GM19452 (cell line): Measurements from ENCODE around the gene C1orf35.
"Not testable (repeated sequence)": the region's sequence is repeated elsewhere in the genome, so short reads cannot be mapped to it uniquely, and the experiment has no call there.

Source experiments
- ATAC-seq: cut with Tn5 transposase; IDR thresholded peaks from one replicate; pipeline ENCODE4 v1.9.1; 2021; ENCODE audit not compliant: unreplicated experiment

C1orf35 gene

DNA sequence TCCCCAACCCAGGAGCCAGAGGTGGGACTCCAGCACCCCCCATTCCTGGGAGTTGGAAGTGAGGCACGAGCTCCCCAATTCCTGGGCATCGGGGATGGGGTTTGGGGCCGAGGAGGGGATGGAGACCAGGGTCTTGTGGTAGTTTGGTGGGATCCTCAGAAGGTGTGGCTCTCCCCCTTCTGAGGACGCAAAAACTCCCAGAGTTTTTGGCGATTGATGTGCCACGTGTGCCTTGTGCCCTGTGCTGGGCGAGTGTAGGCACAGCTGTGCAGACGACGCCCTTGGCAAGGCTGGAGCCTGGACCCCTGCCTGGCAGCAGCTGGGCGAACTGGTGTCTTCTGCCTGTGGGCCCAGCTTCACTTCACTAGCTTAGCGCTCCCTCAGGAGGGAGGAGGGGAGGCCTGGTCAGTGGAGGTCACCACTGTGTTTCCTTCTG, 39.6 kb upstream of the C1orf35 start:
- no peak for ATAC-seq

DNA sequence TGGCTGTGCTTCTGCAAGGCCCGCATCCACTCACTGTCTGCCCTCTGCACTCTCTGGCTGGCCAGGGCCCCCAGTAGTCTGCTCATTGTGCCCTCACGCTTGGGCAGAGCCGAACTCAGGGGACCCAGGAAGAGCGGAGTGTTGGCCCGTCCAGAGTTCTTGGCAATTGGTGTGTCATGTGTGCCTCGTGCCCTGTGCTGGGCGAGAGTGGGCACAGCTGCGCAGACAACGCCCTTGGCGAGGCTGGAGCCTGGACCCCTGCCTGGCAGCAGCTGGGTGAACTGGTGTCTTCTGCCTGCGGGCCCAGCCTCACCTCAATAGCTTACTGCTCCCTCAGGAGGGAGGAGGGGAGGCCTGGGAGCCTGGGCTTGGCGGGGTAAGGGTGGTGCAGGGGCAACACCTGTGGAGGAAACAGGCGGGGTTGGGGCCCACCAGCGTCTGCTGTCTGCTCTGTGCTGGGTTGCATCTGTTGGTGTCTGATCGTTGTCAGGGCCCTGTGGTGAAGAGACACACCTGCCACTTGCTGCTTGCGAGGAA, 39.1 kb upstream of the C1orf35 start:
- ATAC-seq: no peak

DNA sequence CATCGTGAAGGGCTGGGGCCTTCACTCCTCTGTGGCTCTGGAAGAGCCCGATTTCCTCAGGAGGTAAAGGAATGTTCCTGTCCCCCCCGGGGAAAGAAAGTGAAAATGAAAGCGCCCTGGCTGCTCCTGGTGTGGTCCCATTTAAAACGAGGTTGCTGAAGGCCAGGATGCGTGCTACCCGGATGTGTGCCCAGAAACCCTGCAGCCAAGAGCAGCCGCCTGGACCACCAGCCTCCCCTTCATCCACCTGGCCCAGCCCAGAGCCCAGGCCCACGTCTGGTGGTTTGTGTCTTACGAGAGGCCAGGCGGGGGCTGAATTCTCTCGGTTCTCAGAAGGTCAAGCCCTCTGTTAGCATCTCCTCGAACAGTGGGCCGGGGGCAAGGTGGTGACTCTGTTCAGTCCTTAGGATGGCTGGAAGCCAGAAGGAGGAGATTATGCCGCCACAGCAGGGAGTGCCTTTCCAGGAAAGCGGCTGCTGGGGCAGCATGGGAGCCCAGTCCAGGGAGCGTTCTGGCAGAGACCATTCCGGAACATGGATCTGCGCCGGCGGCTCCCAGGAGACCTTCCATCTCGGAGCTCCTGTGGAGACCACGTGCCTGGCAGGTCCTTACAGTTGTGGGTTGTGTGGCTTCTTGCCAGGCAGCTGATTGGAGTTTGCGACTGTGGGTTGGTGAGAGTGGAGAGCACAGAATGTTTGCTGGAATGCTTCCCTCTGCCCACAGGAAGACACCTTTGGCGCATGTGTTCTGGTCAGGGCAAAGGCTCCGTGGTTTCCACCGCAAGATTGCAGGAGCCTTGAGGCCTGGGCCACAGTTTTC, 38.3 kb upstream of the C1orf35 start:
- ATAC-seq: no peak

DNA sequence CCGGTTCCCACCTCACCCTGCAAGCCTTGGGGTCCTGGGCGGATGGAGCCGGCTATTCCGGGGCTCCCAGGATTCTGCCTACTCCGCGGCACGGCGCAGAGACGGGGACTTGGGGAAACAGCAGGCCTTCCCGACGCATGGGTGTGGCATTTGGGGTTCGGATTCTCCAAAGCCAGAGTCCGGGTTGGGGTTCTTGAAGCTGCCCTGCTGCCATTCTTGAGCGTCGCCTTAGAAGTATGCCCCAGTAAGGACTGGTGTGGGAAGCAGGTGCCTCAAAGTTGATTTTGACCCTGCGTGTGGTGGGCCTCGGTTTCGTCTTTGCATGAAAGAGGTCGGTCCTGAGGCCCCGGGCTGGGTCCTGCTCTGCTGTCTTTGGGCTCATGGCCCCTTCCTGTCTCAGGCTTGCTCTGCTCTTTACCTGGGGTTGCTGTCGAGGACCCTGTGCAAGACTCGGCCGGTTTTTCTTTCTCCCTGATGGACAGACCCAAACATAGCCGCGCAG, 37.6 kb upstream of the C1orf35 start:
- ATAC-seq: no peak

DNA sequence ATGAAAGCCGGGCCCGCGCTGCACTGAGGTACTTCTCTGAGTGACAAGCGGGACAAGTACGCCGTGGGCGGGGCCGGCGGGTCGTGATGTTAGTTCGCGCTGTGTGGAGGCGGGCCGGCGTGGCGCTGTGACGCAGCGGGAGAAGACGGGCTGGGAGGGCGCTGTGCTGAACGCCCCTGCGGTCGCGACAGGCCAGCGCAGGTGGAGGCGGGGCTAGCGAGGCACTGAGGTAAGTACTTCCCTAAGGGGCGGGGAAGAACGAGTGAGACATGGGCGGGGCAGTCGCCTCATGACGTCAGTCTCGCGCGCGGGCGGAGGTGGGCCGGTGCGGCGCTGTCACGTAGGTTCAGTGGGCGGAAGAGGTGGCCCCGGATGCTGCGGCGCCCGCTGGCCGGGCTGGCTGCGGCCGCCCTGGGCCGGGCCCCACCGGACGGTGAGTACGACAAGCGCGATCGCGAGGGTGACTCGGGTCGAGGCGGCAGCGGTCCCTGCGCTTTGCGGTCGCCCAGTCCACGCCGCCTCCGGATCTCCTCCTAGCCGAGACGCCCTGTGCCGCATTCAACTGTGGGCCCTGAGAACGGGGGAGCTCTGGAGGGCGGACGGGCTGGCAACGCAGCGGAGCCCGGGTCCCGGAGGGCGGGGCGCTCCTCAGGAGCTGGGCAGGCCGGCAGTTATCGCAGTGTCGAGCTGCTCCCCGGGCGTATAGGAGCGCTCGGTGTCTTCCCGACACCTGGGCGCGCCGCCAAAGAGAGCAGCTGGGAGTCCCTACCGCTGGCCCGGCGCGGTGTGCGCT, 37.0 kb upstream of the C1orf35 start, which contains the start of gene GUK1:
Gene GUK1 (plus strand): TSS at position 349 of the 793 bp plus-strand sequence. CDS start 24 bp downstream, at position 373.
- peak; percentile 90 for ATAC-seq

DNA sequence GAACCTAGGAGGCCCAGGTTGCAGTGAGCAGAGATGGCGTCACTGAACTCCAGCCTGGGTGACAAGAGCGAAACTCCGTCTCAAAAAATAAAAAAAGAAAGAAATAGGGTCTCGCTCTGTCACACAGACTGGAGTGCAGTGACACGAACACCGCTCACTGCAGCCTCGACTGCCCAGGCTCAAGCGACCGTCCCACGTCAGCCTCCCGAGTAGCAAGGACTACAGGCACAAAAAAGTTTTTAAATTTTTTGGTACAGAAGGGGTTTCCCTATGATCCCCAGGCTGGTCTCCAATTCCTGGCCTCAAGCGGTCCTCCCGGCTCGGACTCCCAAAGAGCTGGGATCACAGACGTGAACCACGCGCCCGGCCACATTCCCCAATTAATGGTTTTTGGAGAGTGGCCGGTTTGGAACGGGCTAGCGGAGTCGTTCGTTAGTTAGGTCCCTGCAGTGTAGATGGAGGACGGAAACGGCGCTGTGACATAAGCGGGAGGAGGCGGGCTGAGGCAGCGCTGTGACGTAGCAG, 36.3 kb upstream of the C1orf35 start:
- no peak for ATAC-seq

DNA sequence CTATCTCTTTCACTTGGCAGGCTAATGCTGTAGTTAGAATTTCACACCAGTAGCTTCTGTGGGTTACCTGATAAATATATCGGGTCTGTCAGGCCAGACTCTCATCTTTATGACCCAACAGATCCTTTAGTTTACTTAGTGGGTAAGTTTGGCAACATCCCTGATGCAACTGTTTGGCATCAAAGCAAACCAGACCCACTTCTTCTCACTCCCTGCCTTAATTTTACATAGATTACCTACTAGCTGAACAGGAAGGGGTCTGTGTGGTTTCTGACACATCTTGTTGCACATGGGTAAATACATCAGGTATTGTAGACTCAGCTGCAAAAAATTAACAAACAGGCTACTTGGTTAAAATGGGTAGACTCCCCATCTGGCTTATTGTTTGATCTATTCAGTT, 33.8 kb upstream of the C1orf35 start:
- ATAC-seq: no peak

DNA sequence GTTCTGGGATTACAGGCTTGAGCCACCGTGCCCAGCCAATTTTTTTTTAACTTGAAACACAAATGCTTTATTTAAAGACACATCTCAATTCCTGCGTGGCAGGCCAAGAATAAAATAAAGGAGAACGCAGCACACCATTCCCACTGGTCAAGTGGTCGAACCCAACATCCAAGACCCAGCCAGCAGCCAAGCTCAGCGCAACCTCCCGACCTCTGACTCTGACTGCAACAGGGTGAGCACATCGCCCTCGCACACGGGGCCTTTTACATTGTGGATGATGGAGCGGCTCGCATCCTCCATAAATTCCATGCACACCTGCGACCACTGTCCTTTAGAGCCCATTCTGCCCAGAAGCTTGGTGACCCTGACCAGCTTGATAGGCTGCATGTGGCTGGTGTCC, 31.5 kb upstream of the C1orf35 start:
- no peak for ATAC-seq

DNA sequence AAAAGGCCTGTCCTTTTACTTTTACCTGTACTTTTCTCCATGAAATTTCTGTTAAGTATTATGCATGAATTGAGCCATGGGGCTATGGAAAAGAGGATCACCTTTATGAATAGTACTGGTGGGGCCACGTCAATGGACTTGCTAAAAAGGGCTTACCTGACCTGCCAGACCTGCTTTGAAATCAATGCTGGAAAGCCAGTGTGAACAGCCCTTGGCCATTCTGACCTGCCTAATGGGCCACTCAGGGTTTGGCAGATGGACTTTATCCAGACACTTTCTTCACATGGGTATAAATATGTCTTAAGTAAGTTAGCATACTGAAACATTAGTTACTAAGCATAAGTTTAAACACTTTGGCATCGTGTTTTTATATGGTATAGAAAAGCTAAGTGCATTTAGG, 28.6 kb upstream of the C1orf35 start:
- no peak for ATAC-seq

DNA sequence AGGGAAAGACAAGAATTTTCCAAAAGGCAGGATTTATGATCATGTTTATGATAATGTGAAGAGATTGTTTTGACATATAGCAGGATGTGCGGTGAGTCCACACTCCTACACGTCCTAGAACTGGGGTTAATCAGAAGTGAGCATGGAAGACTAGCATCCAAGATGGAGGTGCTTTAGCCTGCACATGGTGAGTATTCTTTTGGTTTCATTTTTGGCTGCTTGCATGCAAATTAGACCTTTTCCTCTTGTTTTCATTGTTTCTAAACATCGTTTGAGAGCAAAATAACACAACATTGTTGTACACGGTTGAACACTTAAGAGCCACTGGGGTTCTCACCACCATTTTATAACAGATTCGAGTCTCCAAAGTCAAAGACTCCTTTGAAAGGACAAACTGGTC, 22.1 kb upstream of the C1orf35 start:
- no peak for ATAC-seq

DNA sequence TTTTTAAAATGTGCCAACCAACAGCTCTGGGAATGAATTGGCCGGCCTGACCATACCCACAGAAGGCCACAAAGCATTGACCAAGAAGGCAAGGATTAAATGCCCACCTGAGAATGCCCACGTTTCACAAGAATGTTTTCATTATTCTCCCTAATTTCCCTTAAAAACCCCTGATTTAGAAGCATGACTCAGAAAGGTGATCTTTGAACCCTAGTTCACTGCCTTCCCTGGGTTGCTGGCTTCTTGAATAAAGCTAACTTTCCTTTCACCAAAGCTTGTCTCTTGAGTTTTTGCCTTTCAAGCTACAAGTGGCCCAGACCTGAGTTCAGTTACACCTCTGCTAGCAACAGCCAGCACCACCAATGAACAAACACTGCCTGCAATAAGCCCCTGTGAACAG, 20.4 kb upstream of the C1orf35 start:
- ATAC-seq: no peak

DNA sequence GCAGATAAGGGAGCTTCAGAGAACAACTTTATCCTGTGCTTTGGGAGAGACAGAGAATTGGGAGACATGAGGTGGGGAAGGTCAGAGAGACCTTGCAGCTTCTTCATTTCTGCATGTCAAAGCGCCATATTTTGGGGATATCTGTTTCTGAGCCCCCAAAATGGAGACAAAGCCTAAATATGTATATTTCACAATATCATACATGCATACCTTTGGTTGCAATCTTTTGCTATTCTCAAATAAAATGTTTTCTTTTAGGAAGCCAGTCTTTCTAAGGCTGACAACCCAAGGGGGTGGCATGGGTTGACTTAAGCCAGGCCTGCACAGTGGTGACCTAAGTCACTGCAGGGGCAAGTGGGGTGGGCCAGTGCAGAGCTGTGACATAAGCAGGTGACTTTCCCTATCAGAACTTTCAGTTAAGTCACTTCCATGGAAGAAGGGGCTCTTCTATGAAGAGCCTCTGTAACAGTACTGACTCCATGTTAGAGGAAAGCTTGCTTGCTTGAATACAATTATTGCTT, 19.9 kb upstream of the C1orf35 start:
- ATAC-seq: no peak

DNA sequence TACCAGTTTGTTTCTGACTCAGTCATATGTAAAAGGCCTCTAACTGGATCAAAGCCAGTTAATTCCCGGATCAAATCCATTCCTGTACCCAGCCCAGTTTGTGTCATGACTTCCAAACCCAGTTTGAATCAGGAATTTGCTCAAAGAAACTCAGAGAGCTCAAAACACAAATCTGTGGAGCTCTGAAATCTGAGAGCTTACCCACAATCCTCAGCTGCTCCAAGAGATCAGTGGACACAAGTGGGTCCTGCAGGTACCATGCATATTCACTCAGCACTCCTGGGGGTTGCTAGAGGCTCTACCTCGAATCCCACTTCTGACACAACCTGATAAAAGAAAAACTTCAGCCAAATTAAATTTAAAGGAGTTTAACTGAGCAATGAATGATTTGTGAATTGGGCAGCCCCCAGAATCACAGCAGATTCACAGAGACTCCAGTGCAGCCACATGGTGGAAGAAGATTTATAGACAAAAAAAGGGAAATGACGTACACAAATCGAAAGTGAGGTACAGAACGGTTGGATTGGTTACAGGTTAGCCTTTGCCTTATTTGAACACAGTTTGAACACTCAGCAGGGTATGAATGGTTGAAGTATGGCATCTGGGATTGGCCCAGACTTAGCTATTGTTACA, 17.8 kb upstream of the C1orf35 start:
- no peak for ATAC-seq

DNA sequence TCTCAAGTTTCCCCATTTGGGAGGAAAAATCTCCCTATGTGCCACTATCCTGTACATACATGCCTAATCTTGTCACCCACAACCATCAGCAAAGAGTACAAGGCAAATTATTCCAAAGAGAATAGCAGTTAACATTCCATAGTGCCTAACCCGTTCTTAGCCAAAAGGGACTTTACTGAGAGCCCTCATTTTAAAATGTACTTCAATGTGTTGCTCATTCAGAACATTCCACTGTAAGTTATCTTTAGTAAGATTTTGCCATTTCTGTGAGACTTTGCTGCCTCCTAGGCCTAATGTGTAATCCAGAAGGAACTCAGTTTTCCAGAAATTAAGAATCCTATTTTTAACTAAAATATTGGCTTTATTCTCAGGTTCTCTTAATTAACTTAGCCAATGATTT, 17.2 kb upstream of the C1orf35 start:
- no peak for ATAC-seq

DNA sequence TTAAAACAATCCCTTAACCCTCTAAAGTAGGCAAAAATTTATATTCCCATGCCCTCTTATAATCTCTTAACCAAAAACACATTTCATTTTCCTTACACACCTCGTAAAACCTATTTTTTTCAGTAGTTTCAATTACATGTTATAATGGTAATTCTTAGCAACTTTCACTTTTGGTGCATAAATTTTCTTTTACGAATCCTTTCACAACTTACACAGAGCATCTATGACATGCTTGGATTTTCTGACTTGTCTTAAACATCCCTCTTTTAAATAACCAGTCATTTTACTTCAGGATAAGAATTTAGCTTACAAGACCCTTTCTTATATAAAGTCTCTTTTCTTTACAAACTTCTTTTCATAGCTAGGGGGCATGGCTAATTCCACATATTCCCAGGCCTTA, 14.9 kb upstream of the C1orf35 start:
- no peak for ATAC-seq

DNA sequence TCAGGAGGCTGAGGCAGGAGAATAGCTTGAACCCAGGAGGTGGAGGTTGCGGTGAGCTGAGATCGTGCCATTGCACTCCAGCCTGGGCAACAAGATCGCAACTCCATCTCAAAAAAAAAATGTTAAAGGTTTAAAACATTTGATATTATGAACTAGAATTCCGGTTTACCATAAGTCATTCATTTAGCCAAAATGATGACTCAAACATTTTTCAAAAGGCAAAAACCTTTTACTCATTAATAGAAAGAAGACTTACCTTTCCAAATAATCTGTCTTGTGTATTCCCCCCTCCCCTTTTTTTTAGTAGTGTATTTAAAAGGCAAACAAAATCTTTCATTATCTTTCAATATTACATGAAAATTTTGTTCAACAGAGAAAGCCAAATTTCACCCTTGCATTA, 14.2 kb upstream of the C1orf35 start:
- no peak for ATAC-seq

DNA sequence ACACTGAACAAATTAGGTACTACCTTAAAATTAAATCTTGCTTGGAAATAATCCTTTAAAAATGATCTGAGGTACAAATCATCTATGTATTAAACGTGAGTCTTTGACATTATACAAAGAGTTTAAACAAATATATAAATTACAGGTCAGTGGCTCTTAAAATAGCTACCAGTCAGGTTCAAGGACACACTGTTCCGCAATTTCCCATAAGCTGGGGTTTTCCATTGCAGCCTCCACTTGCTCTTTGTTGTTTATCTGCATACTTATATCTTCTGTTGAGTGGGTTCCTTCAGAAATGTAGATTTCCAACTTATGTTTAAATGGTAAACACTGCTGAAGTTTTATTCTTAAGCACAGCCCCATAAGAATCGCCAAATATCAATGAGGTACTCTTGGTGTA, 11.7 kb upstream of the C1orf35 start:
- ATAC-seq: no peak

DNA sequence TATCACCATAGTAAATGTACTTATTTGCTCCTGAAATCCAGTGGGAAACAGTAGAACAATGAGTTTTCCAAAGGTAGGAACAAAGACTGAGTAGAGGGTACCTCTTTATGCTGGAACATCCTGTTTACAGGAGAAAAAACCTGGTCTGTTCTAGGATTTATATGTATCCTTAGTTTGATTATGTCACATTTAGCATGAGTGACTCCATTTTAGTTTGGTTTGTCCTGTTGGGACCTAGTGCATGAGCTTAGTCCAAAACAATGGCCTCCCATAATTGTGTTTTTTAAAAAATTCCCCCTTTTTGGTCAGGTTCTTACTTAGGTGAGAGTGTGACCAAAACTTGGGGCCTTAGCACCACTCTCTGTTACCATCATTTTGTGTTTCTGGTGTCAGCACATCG, 9.5 kb upstream of the C1orf35 start:
- ATAC-seq: no peak

DNA sequence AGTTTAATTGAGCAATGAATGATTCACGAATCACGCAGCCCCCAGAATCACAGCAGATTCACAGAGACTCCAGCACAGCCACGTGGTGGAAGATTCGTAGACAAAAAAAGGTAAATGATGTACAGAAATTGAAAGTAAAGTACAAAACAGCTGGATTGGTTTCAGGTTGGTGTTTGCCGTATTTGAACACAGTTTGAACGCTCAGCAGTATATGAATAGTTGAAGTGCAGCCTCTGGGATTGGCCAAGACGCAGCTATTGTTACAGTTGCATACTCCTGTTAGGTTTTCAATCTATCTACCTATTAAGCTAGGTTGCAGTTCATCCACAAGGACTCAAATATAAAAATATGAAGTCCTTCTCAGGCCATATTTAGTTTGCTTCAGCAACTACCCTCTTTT, 9.0 kb upstream of the C1orf35 start:
- ATAC-seq: no peak

DNA sequence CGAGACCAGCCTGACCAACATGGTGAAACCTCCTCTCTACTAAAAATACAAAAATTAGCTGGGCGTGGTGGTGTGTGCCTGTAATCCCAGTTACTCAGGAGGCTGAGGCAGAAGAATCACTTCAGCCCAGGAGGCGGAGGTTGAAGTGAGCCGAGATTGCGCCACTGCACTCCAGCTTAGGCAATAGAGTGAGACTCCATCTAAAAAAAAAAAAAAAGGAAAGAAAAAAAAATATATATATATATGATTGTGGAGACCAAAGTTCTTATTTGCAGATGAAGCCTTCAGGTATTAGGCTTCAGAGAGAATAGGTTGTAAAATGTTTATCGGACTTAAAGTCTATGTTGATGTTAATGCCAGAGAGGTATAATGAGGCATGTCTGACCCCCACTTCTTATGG, 8.2 kb upstream of the C1orf35 start:
- ATAC-seq: not testable (repeated sequence)

DNA sequence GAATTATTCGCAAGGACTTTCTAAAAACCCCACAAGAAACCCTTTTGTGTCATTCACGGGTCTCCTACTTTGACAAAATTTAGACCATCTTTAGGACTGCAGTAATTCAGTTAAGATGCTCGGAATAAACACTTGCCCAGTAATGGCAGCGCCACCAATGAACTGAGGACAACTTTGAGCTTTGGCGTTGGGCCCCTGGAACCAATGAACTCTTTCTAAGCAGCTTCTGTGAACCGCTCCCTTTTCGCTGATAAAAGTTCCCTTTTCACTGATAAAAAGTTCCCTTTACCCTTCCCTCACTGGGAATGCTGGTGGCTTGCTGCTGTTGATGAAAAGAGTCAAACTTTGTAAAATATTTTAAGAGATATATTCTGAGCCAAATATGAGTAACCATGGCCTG, 7.4 kb upstream of the C1orf35 start:
- ATAC-seq: no peak
